Stimulated activated CD8-positive, alpha-beta memory T cell treated with anti-CD3 and anti-CD28 coated beads, Interleukin-7, amount 100 ng/mL, for 4 hours (primary cell): Measurements from ENCODE around the gene ERLEC1.
"Not testable (repeated sequence)": the region's sequence is repeated elsewhere in the genome, so short reads cannot be mapped to it uniquely, and the experiment has no call there.

ENCODE experiments used
- DNase-seq, 2 donors: peaks; one replicate each; pipeline ENCODE4 v3.0.0-alpha.2; 2020; ENCODE audit warnings: low read depth in 2 of 2

Gene ERLEC1

GRCh38 chr2:53782676-53783075, 4.2 kb upstream of the ERLEC1 start:
- DNase-seq, result no peak

GRCh38 chr2:53784436-53784835, 2.4 kb upstream of the ERLEC1 start:
- no peak for DNase-seq

GRCh38 chr2:53785366-53785765, 1.5 kb upstream of the ERLEC1 start:
- DNase-seq, result no peak

GRCh38 chr2:53786352-53786704, 516 bp upstream of the ERLEC1 start:
- DNase-seq, result peak in 1 of 2 donors; percentile 8

- DNase-seq, result no peak
Measured at GRCh38 chr2:53787614-53788289, 908 bp downstream of the ERLEC1 start.

- DNase-seq, result no peak
Measured at GRCh38 chr2:53793261-53793660, 6.4 kb downstream of the ERLEC1 start.

- no peak for DNase-seq
Measured at GRCh38 chr2:53793821-53794220, 7.0 kb downstream of the ERLEC1 start.

GRCh38 chr2:53801547-53801946, 14.7 kb downstream of the ERLEC1 start:
- DNase-seq, result no peak

GRCh38 chr2:53802617-53803151, 15.8 kb downstream of the ERLEC1 start:
- DNase-seq, result no peak

GRCh38 chr2:53811601-53812000, 24.8 kb downstream of the ERLEC1 start:
- DNase-seq, result no peak

GRCh38 chr2:53813151-53813550, 26.3 kb downstream of the ERLEC1 start:
- DNase-seq, result no peak

GRCh38 chr2:53818854-53819435, 32.1 kb downstream of the ERLEC1 start:
- DNase-seq, result no peak

- DNase-seq, result no peak
Measured at GRCh38 chr2:53819634-53820033, 32.8 kb downstream of the ERLEC1 start.

- no peak for DNase-seq
Measured at GRCh38 chr2:53820048-53820447, 33.2 kb downstream of the ERLEC1 start.

GRCh38 chr2:53820711-53821110, 33.9 kb downstream of the ERLEC1 start:
- DNase-seq, result no peak

- DNase-seq, result no peak
Measured at GRCh38 chr2:53821810-53822209, 35.0 kb downstream of the ERLEC1 start.

- not testable (repeated sequence) for DNase-seq
Measured at GRCh38 chr2:53823639-53824038, 36.8 kb downstream of the ERLEC1 start.

- DNase-seq, result no peak
Measured at GRCh38 chr2:53826030-53826410, 39.2 kb downstream of the ERLEC1 start.

- DNase-seq, result no peak
Measured at GRCh38 chr2:53826587-53827397, 39.9 kb downstream of the ERLEC1 start.

- DNase-seq, result no peak
Measured at GRCh38 chr2:53827398-53828175, 40.7 kb downstream of the ERLEC1 start.

GRCh38 chr2:53828331-53828730, 41.5 kb downstream of the ERLEC1 start:
- no peak for DNase-seq
